IMR-90 (cell line): Measurements from ENCODE around the gene TBL3. TPM values are rescaled to one million over a fixed set of nuclear protein-coding genes. Genes with fewer than 3 reads are reported as not detected.

ENCODE experiments used
- ATAC-seq: fragments of 200-7000 bp; cut with Tn5 transposase; 2 replicates; pipeline ENCODE4 v1.9.1; 2020; ENCODE audit warnings: low read depth, mild to moderate bottlenecking, moderate library complexity
- BruUV-seq: library from RNA; stranded (reverse); fragments of 400-500 nt; replicated peaks from 2 replicates; lab custom pipeline; 2021; lab: Mats Ljungman, UMichigan
- CTCF ChIA-PET: fragments of 300-600 bp; formaldehyde crosslinking; extraction: SDS; loops from one replicate; lab custom pipeline; 2021; ENCODE audit warnings: antibody characterized with exemption; lab: Yijun Ruan, JAX
- POLR2A ChIA-PET: fragments of 300-600 bp; sonication (Branson Sonifier 250); formaldehyde crosslinking; loops from one replicate; lab custom pipeline; 2022; ENCODE audit warnings: antibody characterized with exemption; ENCODE audit not compliant: unreplicated experiment; lab: Charles Lee
- DNase-seq: peaks from one replicate; pipeline ENCODE4 v3.0.0; 2013
- H2AFZ ChIP-seq: replicated peaks from 2 replicates; pipeline ENCODE3; 2013; ENCODE audit warnings: low read length, mild to moderate bottlenecking; ENCODE audit not compliant: poor library complexity
- H2AK5ac ChIP-seq: 2 replicates; pipeline ENCODE4 v1.6.1; 2013; ENCODE audit warnings: low read depth, low read length, inconsistent platforms
- H2AK9ac ChIP-seq: replicated peaks from 2 replicates; pipeline ENCODE3; 2013; ENCODE audit warnings: mild to moderate bottlenecking, low read depth, low read length, moderate library complexity; ENCODE audit not compliant: poor library complexity
- H2BK120ac ChIP-seq: 2 replicates; pipeline ENCODE4 v1.6.1; 2013; ENCODE audit warnings: low read depth, low read length, inconsistent platforms
- H2BK15ac ChIP-seq: 3 replicates; pipeline ENCODE4 v1.6.1; 2013; ENCODE audit warnings: low read depth, low read length, inconsistent platforms
- H2BK20ac ChIP-seq: 2 replicates; pipeline ENCODE4 v1.6.1; 2013; ENCODE audit warnings: low read depth, mild to moderate bottlenecking, inconsistent platforms, low read length, moderate library complexity
- H2BK5ac ChIP-seq: 2 replicates; pipeline ENCODE4 v1.6.1; 2013; ENCODE audit warnings: mild to moderate bottlenecking, low read depth, low read length, inconsistent platforms; ENCODE audit not compliant: poor library complexity, severe bottlenecking
- H3K14ac ChIP-seq: replicated peaks from 2 replicates; pipeline ENCODE4 v1.6.1; 2013; ENCODE audit warnings: low read depth, low read length, inconsistent platforms
- H3K18ac ChIP-seq: 2 replicates; pipeline ENCODE4 v1.6.1; 2013; ENCODE audit warnings: low read depth, low read length, control low read depth
- H3K23ac ChIP-seq: 2 replicates; pipeline ENCODE4 v1.6.1; 2013; ENCODE audit warnings: low read depth, low read length, inconsistent platforms
- H3K27ac ChIP-seq: 2 replicates; pipeline ENCODE4 v1.5.1; 2013; ENCODE audit warnings: mild to moderate bottlenecking, control low read depth, low read length; ENCODE audit not compliant: insufficient read depth
- H3K27me3 ChIP-seq: 2 replicates; pipeline ENCODE4 v1.6.1; 2013; ENCODE audit warnings: low read length; ENCODE audit not compliant: control insufficient read depth, insufficient read depth
- H3K36me3 ChIP-seq: 2 replicates; pipeline ENCODE4 v1.6.1; 2013; ENCODE audit warnings: low read length, mixed read lengths; ENCODE audit not compliant: control insufficient read depth, insufficient read depth
- H3K4ac ChIP-seq: 2 replicates; pipeline ENCODE4 v1.6.1; 2013; ENCODE audit warnings: low read depth, low read length, inconsistent platforms
- H3K4me1 ChIP-seq: 2 replicates; pipeline ENCODE4 v1.6.1; 2013; ENCODE audit warnings: low read length, mixed read lengths; ENCODE audit not compliant: control insufficient read depth, insufficient read depth
- H3K4me2 ChIP-seq: 2 replicates; pipeline ENCODE4 v1.6.1; 2013; ENCODE audit warnings: low read depth, mild to moderate bottlenecking, control low read depth, low read length, moderate library complexity
- H3K4me3 ChIP-seq: 2 replicates; pipeline ENCODE4 v1.5.1; 2013; ENCODE audit warnings: low read depth, mild to moderate bottlenecking, control low read depth, low read length, moderate library complexity; ENCODE audit not compliant: insufficient read depth
- H3K56ac ChIP-seq: 2 replicates; pipeline ENCODE4 v1.6.1; 2013; ENCODE audit warnings: low read length, inconsistent platforms; ENCODE audit not compliant: insufficient read depth; ENCODE audit errors: extremely low read depth
- H3K79me1 ChIP-seq, 2 experiments: 2 replicates each; pipeline ENCODE4 v1.6.1; 2013; ENCODE audit warnings: low read length in 2 of 2, inconsistent platforms in 1 of 2, low read depth in 1 of 2
- H3K9ac ChIP-seq: 2 replicates; pipeline ENCODE4 v1.6.1; 2013; ENCODE audit warnings: low read depth, low read length, control low read depth
- H3K9me1 ChIP-seq: 2 replicates; pipeline ENCODE4 v1.6.1; 2013; ENCODE audit warnings: low read length, inconsistent platforms; ENCODE audit not compliant: insufficient read depth
- H3K9me3 ChIP-seq: 2 replicates; pipeline ENCODE4 v1.6.1; 2013; ENCODE audit warnings: low read length; ENCODE audit not compliant: control insufficient read depth, insufficient read depth
- H4K20me1 ChIP-seq: 2 replicates; pipeline ENCODE4 v1.6.1; 2013; ENCODE audit warnings: low read length, inconsistent platforms; ENCODE audit not compliant: insufficient read depth
- H4K5ac ChIP-seq: 2 replicates; pipeline ENCODE4 v1.6.1; 2013; ENCODE audit warnings: mild to moderate bottlenecking, low read depth, low read length, control low read depth
- H4K8ac ChIP-seq, 2 experiments: 2 replicates each; pipeline ENCODE4 v1.6.1; 2013; ENCODE audit warnings: low read depth in 2 of 2, low read length in 2 of 2, control low read depth in 1 of 2, inconsistent platforms in 1 of 2
- H4K91ac ChIP-seq: 2 replicates; pipeline ENCODE4 v1.6.1; 2013; ENCODE audit warnings: low read depth, low read length, inconsistent platforms; ENCODE audit not compliant: insufficient read depth
- CEBPB ChIP-seq: IDR thresholded peaks from 2 replicates; pipeline ENCODE4 v1.6.1; 2012; ENCODE audit warnings: low read depth, low read length, improper control_type of control experiment
- CHD1 ChIP-seq: IDR thresholded peaks from 2 replicates; pipeline ENCODE4 v1.6.1; 2012; ENCODE audit warnings: low read depth, low read length, improper control_type of control experiment
- NFE2L2 ChIP-seq: fragments of 150-350 bp; IDR thresholded peaks from 2 replicates; pipeline ENCODE4 v1.6.1; 2016; ENCODE audit warnings: low read depth, mild to moderate bottlenecking, low read length
- POLR2A ChIP-seq: IDR thresholded peaks from 2 replicates; pipeline ENCODE4 v1.6.1; 2012; ENCODE audit warnings: mild to moderate bottlenecking, low read depth, low read length
- WGBS, 2 experiments: methylation state at CpG; one replicate each; pipeline versions ENCODE4 v1.1.5 to v1.1.7; 2013; ENCODE audit warnings: missing lambda C conversion rate in 2 of 2; ENCODE audit not compliant: insufficient read length in 1 of 2; ENCODE audit errors: extremely low coverage in 2 of 2; 5-methylcytosine and 5-hydroxymethylcytosine counted together
- dilution Hi-C: fragments of 300-500 bp; cut with HindIII; formaldehyde crosslinking; loops from one replicate; pipeline ENCODE4 v1.14.3; 2018; ENCODE audit warnings: low sequenced_read_pairs; ENCODE audit not compliant: unreplicated experiment
- in situ Hi-C: fragments of 300-500 bp; cut with MboI; formaldehyde crosslinking; loops from 3 replicates; pipeline ENCODE4 v1.14.3; 2019; ENCODE audit warnings: low sequenced_read_pairs, inconsistent platforms, mixed read lengths
- intact Hi-C: fragments of 100-400 bp; cut with micrococcal nuclease; formaldehyde crosslinking; loops from 2 replicates; pipeline ENCODE4 v1.10.0; 2022
- polyA plus RNA-seq, 3 experiments: library from polyadenylated mRNA; depleted of rRNA; stranded (reverse); fragments of >200 nt; gene quantifications; 2 replicates each; pipeline ENCODE4 v1.2.3, GENCODE V29; 2012; ENCODE audit warnings: low replicate concordance in 1 of 3
- total RNA-seq: library from RNA; depleted of rRNA; stranded (reverse); fragments of >200 nt; gene quantifications from 2 replicates; pipeline ENCODE4 v1.2.3, GENCODE V29; 2012

TBL3 gene
- total and polyA plus RNA-seq, 2 of the 4 experiments (the other 2 are of a cell fraction): 38.5 to 60.8 TPM

- 21% methylated on average over 20 of the region's 50 CpGs; no CpG with 5 or more reads in 1 of the 2 experiments for WGBS, 2 experiments
- no peak for ATAC-seq
- POLR2A ChIA-PET: no interaction called here
Measured at GRCh38 chr16:1990351-1991134, 18.7 kb downstream of the TBL3 start.

More at GRCh38 chr16:1990351-1991134, 18.7 kb downstream of the TBL3 start:
- Histone ChIP-seq H2AK5ac (peak overlapping the region; percentile 68), H3K18ac (no peak overlapping the region), H3K9me3 (peaks cover 2% of the 10 kb centered on the region; the same call in 1 of the 2 replicates), H3K4ac (peak overlapping the region; percentile 24; the same call in 1 of the 2 replicates), H3K4me3 (peak overlapping the region; percentile 45; the same call in 1 of the 2 replicates), H3K9me1 (peaks cover 19% of the 10 kb centered on the region), H2AFZ (peak overlapping the region; percentile 84), H4K5ac (0 out of 2 replicates have a peak overlapping the region, but pooled peaks have one; percentile 23), H2BK120ac (no peak overlapping the region), H3K4me2 (peak overlapping the region; percentile 89), H3K27ac (no peak overlapping the region), H3K79me1 (peaks cover 11 to 24% of the 10 kb centered on the region in 2 experiments; a peak in 3 of 4 replicates), H2AK9ac (peak overlapping the region; percentile 70), H3K36me3 (peaks cover 13% of the 10 kb centered on the region), H3K56ac (no peak overlapping the region), H2BK20ac (no peak overlapping the region), H2BK5ac (no peak overlapping the region), H3K14ac (no peak overlapping the region), H3K23ac (no peak overlapping the region), H4K8ac (no peak overlapping the region), H2BK15ac (no peak overlapping the region), H3K4me1 (peaks cover 13% of the 10 kb centered on the region), H4K91ac (no peak overlapping the region), H3K9ac (no peak overlapping the region), H4K20me1 (no peaks in the 10 kb centered on the region), H3K27me3 (peaks cover 17% of the 10 kb centered on the region)
- intact Hi-C loops: no loop called here
- dilution Hi-C loops: no loop called here
- BruUV-seq: no TSS peak
- TF ChIP-seq CHD1 (no peak), POLR2A (no peak), CEBPB (no peak), NFE2L2 (no peak)
- in situ Hi-C loops: no loop called here
- no peak for DNase-seq
- CTCF ChIA-PET: interaction anchor here (1.1 kb wide), 1 partner anchor 13 kb away, joined by 3 read pairs; no protein-coding TSS in a partner anchor
